Astrocyte (in vitro differentiated cells and primary cell): ENCODE measurements around the gene RND2. TPM values are rescaled to one million over a fixed set of nuclear protein-coding genes. Genes with fewer than 3 reads are reported as not detected.
"Not testable (repeated sequence)": the region's sequence is repeated elsewhere in the genome, so short reads cannot be mapped to it uniquely, and the experiment has no call there.

Experiments
- DNase-seq: peaks from one replicate; pipeline ENCODE4 v3.0.0-alpha.2; 2010; ENCODE audit warnings: low read depth
- FAIRE-seq: peaks from 2 replicates; lab custom pipeline; 2011; peaks lifted over from hg19 to GRCh38; lab: Jason Lieb, UNC
- H2AFZ ChIP-seq: 2 replicates; pipeline ENCODE4 v1.6.0; 2012; ENCODE audit warnings: low read depth, low read length, inconsistent platforms
- H3K27ac ChIP-seq: 2 replicates; pipeline ENCODE4 v1.5.1; 2011; ENCODE audit warnings: low read depth, low read length, inconsistent platforms
- H3K27me3 ChIP-seq: 2 replicates; pipeline ENCODE4 v1.6.0; 2011; ENCODE audit warnings: low read length, inconsistent platforms; ENCODE audit not compliant: insufficient read depth
- H3K36me3 ChIP-seq: 2 replicates; pipeline ENCODE4 v1.5.1; 2011; ENCODE audit warnings: low read length, inconsistent platforms; ENCODE audit not compliant: insufficient read depth
- H3K4me1 ChIP-seq: 2 replicates; pipeline ENCODE4 v1.5.1; 2011; ENCODE audit warnings: low read length, inconsistent platforms; ENCODE audit not compliant: insufficient read depth
- H3K4me2 ChIP-seq: 2 replicates; pipeline ENCODE4 v1.6.0; 2012; ENCODE audit warnings: low read length, inconsistent platforms
- H3K4me3 ChIP-seq: 2 replicates; pipeline ENCODE4 v1.5.1; 2011; ENCODE audit warnings: low read depth, mild to moderate bottlenecking, low read length, inconsistent platforms; ENCODE audit not compliant: insufficient read depth
- H3K79me2 ChIP-seq: 2 replicates; pipeline ENCODE4 v1.6.0; 2012; ENCODE audit warnings: mild to moderate bottlenecking, low read length, inconsistent platforms; ENCODE audit not compliant: insufficient read depth
- H3K9ac ChIP-seq: 2 replicates; pipeline ENCODE4 v1.6.0; 2012; ENCODE audit warnings: mild to moderate bottlenecking, low read length, inconsistent platforms
- H3K9me3 ChIP-seq: 2 replicates; pipeline ENCODE4 v1.5.1; 2012; ENCODE audit warnings: low read depth, mild to moderate bottlenecking, low read length, inconsistent platforms; ENCODE audit not compliant: insufficient read depth
- H4K20me1 ChIP-seq: 2 replicates; pipeline ENCODE4 v1.6.0; 2012; ENCODE audit warnings: low read length, inconsistent platforms; ENCODE audit not compliant: insufficient read depth
- H3K27ac Mint-ChIP-seq: one replicate; pipeline ENCODE4 v1.8.0; 2021; ENCODE audit warnings: mild to moderate bottlenecking, mixed read lengths; ENCODE audit not compliant: unreplicated experiment
- H3K27me3 Mint-ChIP-seq: one replicate; pipeline ENCODE4 v1.8.0; 2021; ENCODE audit warnings: low read depth, mixed read lengths; ENCODE audit not compliant: unreplicated experiment
- H3K36me3 Mint-ChIP-seq: one replicate; pipeline ENCODE4 v1.8.0; 2021; ENCODE audit warnings: low read depth, mixed read lengths; ENCODE audit not compliant: unreplicated experiment
- H3K4me1 Mint-ChIP-seq: one replicate; pipeline ENCODE4 v1.8.0; 2021; ENCODE audit warnings: low read depth, mixed read lengths; ENCODE audit not compliant: unreplicated experiment
- H3K4me3 Mint-ChIP-seq: one replicate; pipeline ENCODE4 v1.8.0; 2021; ENCODE audit warnings: mild to moderate bottlenecking, moderate library complexity, mixed read lengths; ENCODE audit not compliant: unreplicated experiment
- H3K9me3 Mint-ChIP-seq: one replicate; pipeline ENCODE4 v1.8.0; 2021; ENCODE audit warnings: mild to moderate bottlenecking, mixed read lengths; ENCODE audit not compliant: unreplicated experiment
- EZH2 ChIP-seq: IDR thresholded peaks from 2 replicates; pipeline ENCODE4 v1.6.1; 2012; ENCODE audit warnings: mild to moderate bottlenecking, low read length, inconsistent platforms; ENCODE audit not compliant: insufficient read depth
- total RNA-seq: library from RNA; stranded (reverse); gene quantifications from 2 replicates; pipeline ENCODE4 v1.2.1, GENCODE V29; 2021
- TF ChIP-seq, protein P1 (sequence below): IDR thresholded peaks from 2 replicates; pipeline ENCODE4 v1.5.1; 2011; ENCODE audit warnings: low read depth, mild to moderate bottlenecking, inconsistent platforms, low read length, moderate library complexity; ENCODE audit not compliant: insufficient read depth

RND2 gene
- total RNA-seq, 1 donor from 2014 or later = 2.3 TPM

DNA sequence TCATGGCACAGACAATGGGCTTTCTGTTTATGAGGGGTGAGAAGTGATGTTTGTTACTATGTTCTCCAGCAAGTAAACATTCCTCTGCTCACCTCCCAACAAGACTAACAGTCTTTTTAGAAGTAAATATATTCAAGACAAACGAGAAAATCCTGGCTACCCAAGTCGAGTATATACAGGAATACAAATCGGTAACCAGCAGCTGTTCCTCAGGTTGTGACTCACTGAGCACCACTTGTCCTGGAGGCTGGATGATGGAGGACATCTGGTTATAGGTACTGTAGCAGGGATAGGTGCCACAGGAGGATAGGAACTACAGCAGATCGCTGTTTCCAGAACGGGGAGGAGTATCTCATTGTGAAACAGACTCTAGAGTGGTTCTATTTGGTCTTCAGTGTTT is 32.2 kb upstream of the RND2 start:
- TF ChIP-seq EZH2 = no peak
- TF ChIP-seq, protein P1, sequence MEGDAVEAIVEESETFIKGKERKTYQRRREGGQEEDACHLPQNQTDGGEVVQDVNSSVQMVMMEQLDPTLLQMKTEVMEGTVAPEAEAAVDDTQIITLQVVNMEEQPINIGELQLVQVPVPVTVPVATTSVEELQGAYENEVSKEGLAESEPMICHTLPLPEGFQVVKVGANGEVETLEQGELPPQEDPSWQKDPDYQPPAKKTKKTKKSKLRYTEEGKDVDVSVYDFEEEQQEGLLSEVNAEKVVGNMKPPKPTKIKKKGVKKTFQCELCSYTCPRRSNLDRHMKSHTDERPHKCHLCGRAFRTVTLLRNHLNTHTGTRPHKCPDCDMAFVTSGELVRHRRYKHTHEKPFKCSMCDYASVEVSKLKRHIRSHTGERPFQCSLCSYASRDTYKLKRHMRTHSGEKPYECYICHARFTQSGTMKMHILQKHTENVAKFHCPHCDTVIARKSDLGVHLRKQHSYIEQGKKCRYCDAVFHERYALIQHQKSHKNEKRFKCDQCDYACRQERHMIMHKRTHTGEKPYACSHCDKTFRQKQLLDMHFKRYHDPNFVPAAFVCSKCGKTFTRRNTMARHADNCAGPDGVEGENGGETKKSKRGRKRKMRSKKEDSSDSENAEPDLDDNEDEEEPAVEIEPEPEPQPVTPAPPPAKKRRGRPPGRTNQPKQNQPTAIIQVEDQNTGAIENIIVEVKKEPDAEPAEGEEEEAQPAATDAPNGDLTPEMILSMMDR = no peak
- no peak overlapping the region for H3K4me3 ChIP-seq
- DNase-seq (no peak), FAIRE-seq (no peak)
- H3K4me1 ChIP-seq = peaks cover 14% of the 10 kb centered on the region
- peaks cover 3% of the 10 kb centered on the region for H3K79me2 ChIP-seq
- no peak overlapping the region for H2AFZ ChIP-seq
- H3K9me3 Mint-ChIP-seq = no peaks in the 10 kb centered on the region
- no peak overlapping the region for H3K27ac ChIP-seq
- H3K36me3 ChIP-seq = peaks cover 32% of the 10 kb centered on the region
- no peak overlapping the region for H3K4me2 ChIP-seq
- no peak overlapping the region for H3K27ac Mint-ChIP-seq
- no peaks in the 10 kb centered on the region for H3K27me3 ChIP-seq
- H3K27me3 Mint-ChIP-seq = no peaks in the 10 kb centered on the region
- no peak overlapping the region for H3K4me3 Mint-ChIP-seq
- H3K36me3 Mint-ChIP-seq = peaks cover 20% of the 10 kb centered on the region
- H3K4me1 Mint-ChIP-seq = peaks cover 15% of the 10 kb centered on the region
- no peaks in the 10 kb centered on the region for H3K9me3 ChIP-seq
- no peaks in the 10 kb centered on the region for H4K20me1 ChIP-seq
- no peak overlapping the region for H3K9ac ChIP-seq

DNA sequence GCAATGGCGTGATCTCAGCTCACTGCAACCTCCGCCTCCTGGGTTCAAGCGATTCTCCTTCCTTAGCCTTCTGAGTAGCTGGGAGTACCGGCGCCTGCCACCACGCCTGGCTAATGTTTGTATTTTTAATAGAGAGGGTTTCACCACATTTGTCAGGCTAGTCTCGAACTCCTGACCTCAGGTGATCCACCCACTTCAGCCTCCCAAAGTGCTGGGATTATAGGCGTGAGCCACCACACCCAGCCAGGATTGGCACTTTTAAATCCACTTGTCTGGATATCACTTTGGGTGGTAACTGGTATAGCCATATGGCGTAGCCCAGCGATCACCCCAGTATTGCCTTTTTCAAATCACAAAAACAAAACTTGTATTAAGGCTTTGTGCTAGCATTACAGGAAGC is 31.1 kb upstream of the RND2 start:
- H3K9ac ChIP-seq, DNase-seq, H4K20me1 ChIP-seq, H3K9me3 ChIP-seq, H3K4me3 Mint-ChIP-seq, H3K27me3 Mint-ChIP-seq, H2AFZ ChIP-seq, H3K79me2 ChIP-seq, H3K27ac ChIP-seq, H3K4me3 ChIP-seq, H3K27ac Mint-ChIP-seq, H3K27me3 ChIP-seq, H3K4me2 ChIP-seq, H3K9me3 Mint-ChIP-seq, FAIRE-seq: not testable (repeated sequence)
- Histone ChIP-seq H3K4me1 (peaks cover 14% of the 10 kb centered on the region), H3K36me3 (peaks cover 30% of the 10 kb centered on the region)
- peaks cover 15% of the 10 kb centered on the region for H3K4me1 Mint-ChIP-seq
- H3K36me3 Mint-ChIP-seq = peaks cover 19% of the 10 kb centered on the region

DNA sequence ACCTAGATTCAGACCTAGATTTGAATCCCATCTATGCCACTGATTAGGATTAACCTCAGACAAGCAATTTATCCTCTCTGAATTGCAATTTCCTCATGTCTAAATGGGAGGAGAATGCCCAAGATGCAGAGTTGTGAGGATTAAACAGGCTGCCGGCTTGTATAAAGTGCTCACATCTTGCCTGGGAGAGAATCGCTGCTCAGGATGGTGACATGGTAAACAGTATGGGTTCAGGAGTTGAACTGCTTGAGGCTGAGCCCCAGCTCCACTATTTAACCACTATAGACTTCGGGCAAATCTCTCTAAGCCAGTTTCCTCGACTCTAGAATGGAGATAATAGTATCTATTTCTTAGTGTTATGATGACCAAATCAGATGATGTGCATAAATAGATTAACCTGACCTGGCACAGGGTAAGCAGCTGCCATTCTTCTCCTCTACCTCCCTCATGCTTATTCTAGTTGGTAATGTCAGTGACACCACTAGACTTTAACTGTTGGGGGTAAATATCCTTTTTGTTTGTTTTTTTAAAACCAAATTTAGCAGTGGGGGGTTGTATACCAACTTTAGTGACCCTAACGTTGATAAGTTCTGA is 27.5 kb upstream of the RND2 start:
- Histone ChIP-seq H3K27me3 (no peaks in the 10 kb centered on the region), H3K36me3 (peaks cover 27% of the 10 kb centered on the region), H3K4me3 (peak overlapping the region; percentile 43), H2AFZ (peak overlapping the region; percentile 16), H3K27ac (peak overlapping the region; percentile 38), H3K4me2 (peak overlapping the region; percentile 78), H3K4me1 (peaks cover 29% of the 10 kb centered on the region), H4K20me1 (peaks cover 38% of the 10 kb centered on the region), H3K9ac (peak overlapping the region; percentile 64), H3K79me2 (peaks cover 35% of the 10 kb centered on the region), H3K9me3 (no peaks in the 10 kb centered on the region)
- TF ChIP-seq EZH2 = no peak
- TF ChIP-seq, protein P1 = no peak
- DNase-seq (no peak), FAIRE-seq (no peak)
- H3K4me1 Mint-ChIP-seq = peaks cover 25% of the 10 kb centered on the region
- peaks cover 29% of the 10 kb centered on the region for H3K36me3 Mint-ChIP-seq
- H3K27ac Mint-ChIP-seq = peak overlapping the region; percentile 99
- H3K27me3 Mint-ChIP-seq = no peaks in the 10 kb centered on the region
- no peaks in the 10 kb centered on the region for H3K9me3 Mint-ChIP-seq
- H3K4me3 Mint-ChIP-seq = peak overlapping the region; percentile 99
